SK-N-DZ (cell line): Measurements from ENCODE around the gene CIAO3.

Experiments used
- DNase-seq: peaks from one replicate; pipeline ENCODE4 v3.0.0-alpha.2; 2015; ENCODE audit warnings: low spot score

The CIAO3 gene

GRCh38 chr16:724188-725040 lies 16.4 kb downstream of the CIAO3 start:
- no peak for DNase-seq

GRCh38 chr16:723695-724094 lies 17.1 kb downstream of the CIAO3 start:
- DNase-seq = no peak

- no peak for DNase-seq
Measured at GRCh38 chr16:722835-723633, 17.8 kb downstream of the CIAO3 start.

GRCh38 chr16:721765-722540 lies 18.8 kb downstream of the CIAO3 start:
- no peak for DNase-seq

GRCh38 chr16:720990-721764 lies 19.6 kb downstream of the CIAO3 start, which contains the start of gene ANTKMT:
ANTKMT (plus strand) TSS chr16:721146; CDS start chr16:721275, 129 bp downstream.
- DNase-seq = peak; percentile 87

- DNase-seq = peak; percentile 92
Measured at GRCh38 chr16:720447-720989, 20.3 kb downstream of the CIAO3 start.

GRCh38 chr16:719815-720446 lies 20.9 kb downstream of the CIAO3 start:
- peak; percentile 78 for DNase-seq

- no peak for DNase-seq
Measured at GRCh38 chr16:718922-719321, 21.9 kb downstream of the CIAO3 start.

- no peak for DNase-seq
Measured at GRCh38 chr16:718389-718788, 22.4 kb downstream of the CIAO3 start.

GRCh38 chr16:717450-718245 lies 23.1 kb downstream of the CIAO3 start:
- no peak for DNase-seq

GRCh38 chr16:716768-717325 lies 23.9 kb downstream of the CIAO3 start:
- no peak for DNase-seq

- DNase-seq = no peak
Measured at GRCh38 chr16:716200-716568, 24.6 kb downstream of the CIAO3 start.

- no peak for DNase-seq
Measured at GRCh38 chr16:715477-716199, 25.2 kb downstream of the CIAO3 start.

GRCh38 chr16:714558-715476 lies 26.0 kb downstream of the CIAO3 start, which contains the start of gene METRN:
METRN (plus strand) TSS chr16:715118; CDS start chr16:715290, 172 bp downstream.
- peak; percentile 82 for DNase-seq

- no peak for DNase-seq
Measured at GRCh38 chr16:714079-714478, 26.7 kb downstream of the CIAO3 start.

- peak; percentile 70 for DNase-seq
Measured at GRCh38 chr16:712740-713250, 28.0 kb downstream of the CIAO3 start.
